GM23248 (cell line): ENCODE results near the gene TCF12.

ENCODE experiments used
- EZH2 ChIP-seq: fragments of 200-600 bp; sonication (generic); IDR thresholded peaks from 2 replicates; pipeline ENCODE4 v1.6.1; 2018; ENCODE audit warnings: antibody characterized with exemption, mild to moderate bottlenecking; ENCODE audit not compliant: insufficient read depth, poor library complexity, severe bottlenecking
- EZH2phosphoT487 ChIP-seq: fragments of 200-600 bp; sonication (generic); IDR thresholded peaks from 2 replicates; pipeline ENCODE4 v1.6.1; 2018; ENCODE audit warnings: antibody characterized with exemption, moderate library complexity, mild to moderate bottlenecking, low read depth; ENCODE audit not compliant: insufficient read depth

DNA sequence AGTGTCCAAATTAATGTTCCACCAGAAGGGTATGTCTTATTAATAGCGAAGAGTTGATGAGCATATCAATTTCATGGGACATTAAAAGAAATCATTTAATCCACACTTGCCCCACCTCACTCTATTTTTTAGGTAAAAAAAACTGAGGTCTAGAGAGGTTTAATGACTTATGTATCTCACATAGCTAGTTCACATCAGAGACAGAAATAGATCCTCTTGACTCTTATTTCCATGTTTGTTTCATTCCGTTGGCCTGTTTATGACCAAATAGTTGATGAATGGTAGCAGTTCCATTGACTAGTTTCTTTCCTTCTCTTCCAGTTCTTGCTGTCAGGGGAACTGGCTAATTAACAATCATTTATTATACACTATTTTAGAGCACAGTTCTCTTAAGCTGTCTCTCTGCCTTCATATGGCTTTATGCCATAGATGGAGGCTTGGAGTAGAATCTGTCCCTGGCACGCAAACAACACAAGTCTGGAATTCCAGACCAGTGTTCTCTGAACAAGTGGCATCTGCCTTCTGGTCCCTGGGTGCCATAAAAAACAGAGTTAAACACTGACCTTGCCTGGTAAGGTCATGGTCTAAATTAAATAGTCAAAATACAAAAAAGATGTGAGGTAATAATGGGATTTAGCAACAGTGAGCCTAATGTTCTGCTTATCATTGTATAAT lies 237.9 kb downstream of the TCF12 start:
- TF ChIP-seq EZH2 (no peak), EZH2phosphoT487 (no peak)
